ENCODE measurements around the gene CCDC28B. TPM values are rescaled to one million over a fixed set of nuclear protein-coding genes. Genes with fewer than 3 reads are reported as not detected.

CCDC28B gene
- polyA plus RNA-seq, 1 of the 3 experiments (the other 2 are of a cell fraction) = 26.3 TPM

DNA sequence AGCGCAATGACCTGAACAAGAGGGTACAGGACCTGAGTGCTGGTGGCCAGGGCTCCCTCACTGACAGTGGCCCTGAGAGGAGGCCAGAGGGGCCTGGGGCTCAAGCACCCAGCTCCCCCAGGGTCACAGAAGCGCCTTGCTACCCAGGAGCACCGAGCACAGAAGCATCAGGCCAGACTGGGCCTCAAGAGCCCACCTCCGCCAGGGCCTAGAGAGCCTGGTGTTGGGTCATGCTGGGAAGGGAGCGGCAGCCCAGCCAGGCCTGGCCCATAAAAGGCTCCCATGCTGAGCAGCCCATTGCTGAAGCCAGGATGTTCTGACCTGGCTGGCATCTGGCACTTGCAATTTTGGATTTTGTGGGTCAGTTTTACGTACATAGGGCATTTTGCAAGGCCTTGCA lies 5.4 kb upstream of the CCDC28B start:
- no peak overlapping the region for H3K27ac ChIP-seq (ENCODE audit: low read depth in 2 of 2, low read length in 1 of 2)
- no peaks in the 10 kb centered on the region for H3K9me2 ChIP-seq
- no peaks in the 10 kb centered on the region for H3K79me2 ChIP-seq (ENCODE audit: insufficient read depth)
- H3K36me3 ChIP-seq (replicated peaks in 1 of 2; ENCODE audit: control insufficient read depth in 1 of 2, insufficient read depth in 2 of 2, low read length in 1 of 2) = peaks cover 53 to 80% of the 10 kb centered on the region in 2 experiments
- H3K4me1 ChIP-seq (ENCODE audit: control insufficient read depth in 1 of 2, insufficient read depth in 2 of 2, low read depth in 1 of 2, low read length in 1 of 2) = peaks cover 16 to 20% of the 10 kb centered on the region in 2 experiments; a peak in 3 of 4 replicates
- no peak for DNase-seq
- no peak overlapping the region for H3K4me3 ChIP-seq (ENCODE audit: low read depth in 2 of 2, low read length in 1 of 2)
- ChIA-PET POLR2A (interaction anchor here (3.4 kb wide), 1 partner anchor 14 kb away, joined by 19 read pairs; the partner anchor contains the start of gene TXLNA), CTCF (no interaction called here)
- WGBS (ENCODE audit: low lambda C conversion rate) = 100% methylated on average over 2 of the region's 6 CpGs
- no peak overlapping the region for H2AFZ ChIP-seq (ENCODE audit: low read depth)
- peaks cover 13% of the 10 kb centered on the region for H3F3A ChIP-seq (replicated peaks; ENCODE audit: insufficient read depth)
- no peak overlapping the region for H3K4me2 ChIP-seq
- TF ChIP-seq GABPA (IDR thresholded peaks at IDR 0.05; ENCODE audit: low read depth) (no peak), TEAD4 (IDR thresholded peaks at IDR 0.05; ENCODE audit: borderline replicate concordance, insufficient read depth) (no peak), SIN3A (IDR thresholded peaks at IDR 0.05; ENCODE audit: borderline replicate concordance, low read depth, low read length) (no peak), ELF1 (IDR thresholded peaks at IDR 0.05) (no peak), NFIC (IDR thresholded peaks at IDR 0.05; ENCODE audit: borderline replicate concordance) (no peak), FOXM1 (IDR thresholded peaks at IDR 0.05; ENCODE audit: low read depth) (no peak), RXRA (IDR thresholded peaks at IDR 0.05; ENCODE audit: borderline replicate concordance, low read depth) (no peak), RFX5 (IDR thresholded peaks at IDR 0.05; ENCODE audit: low read length) (no peak), EZH2phosphoT487 (IDR thresholded peaks at IDR 0.05; ENCODE audit: borderline replicate concordance, low read depth) (no peak), SMC3 (IDR thresholded peaks at IDR 0.05; ENCODE audit: low read depth, low read length) (no peak)
- TF ChIP-seq, protein P1, sequence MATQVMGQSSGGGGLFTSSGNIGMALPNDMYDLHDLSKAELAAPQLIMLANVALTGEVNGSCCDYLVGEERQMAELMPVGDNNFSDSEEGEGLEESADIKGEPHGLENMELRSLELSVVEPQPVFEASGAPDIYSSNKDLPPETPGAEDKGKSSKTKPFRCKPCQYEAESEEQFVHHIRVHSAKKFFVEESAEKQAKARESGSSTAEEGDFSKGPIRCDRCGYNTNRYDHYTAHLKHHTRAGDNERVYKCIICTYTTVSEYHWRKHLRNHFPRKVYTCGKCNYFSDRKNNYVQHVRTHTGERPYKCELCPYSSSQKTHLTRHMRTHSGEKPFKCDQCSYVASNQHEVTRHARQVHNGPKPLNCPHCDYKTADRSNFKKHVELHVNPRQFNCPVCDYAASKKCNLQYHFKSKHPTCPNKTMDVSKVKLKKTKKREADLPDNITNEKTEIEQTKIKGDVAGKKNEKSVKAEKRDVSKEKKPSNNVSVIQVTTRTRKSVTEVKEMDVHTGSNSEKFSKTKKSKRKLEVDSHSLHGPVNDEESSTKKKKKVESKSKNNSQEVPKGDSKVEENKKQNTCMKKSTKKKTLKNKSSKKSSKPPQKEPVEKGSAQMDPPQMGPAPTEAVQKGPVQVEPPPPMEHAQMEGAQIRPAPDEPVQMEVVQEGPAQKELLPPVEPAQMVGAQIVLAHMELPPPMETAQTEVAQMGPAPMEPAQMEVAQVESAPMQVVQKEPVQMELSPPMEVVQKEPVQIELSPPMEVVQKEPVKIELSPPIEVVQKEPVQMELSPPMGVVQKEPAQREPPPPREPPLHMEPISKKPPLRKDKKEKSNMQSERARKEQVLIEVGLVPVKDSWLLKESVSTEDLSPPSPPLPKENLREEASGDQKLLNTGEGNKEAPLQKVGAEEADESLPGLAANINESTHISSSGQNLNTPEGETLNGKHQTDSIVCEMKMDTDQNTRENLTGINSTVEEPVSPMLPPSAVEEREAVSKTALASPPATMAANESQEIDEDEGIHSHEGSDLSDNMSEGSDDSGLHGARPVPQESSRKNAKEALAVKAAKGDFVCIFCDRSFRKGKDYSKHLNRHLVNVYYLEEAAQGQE (IDR thresholded peaks at IDR 0.05; ENCODE audit: low read depth, low read length) = no peak
- no peaks in the 10 kb centered on the region for H3K9me3 ChIP-seq
- H4K20me1 ChIP-seq (ENCODE audit: insufficient read depth) = no peaks in the 10 kb centered on the region
- no peak overlapping the region for H3K9ac ChIP-seq
- H3K27me3 ChIP-seq (ENCODE audit: insufficient read depth) = no peaks in the 10 kb centered on the region

DNA sequence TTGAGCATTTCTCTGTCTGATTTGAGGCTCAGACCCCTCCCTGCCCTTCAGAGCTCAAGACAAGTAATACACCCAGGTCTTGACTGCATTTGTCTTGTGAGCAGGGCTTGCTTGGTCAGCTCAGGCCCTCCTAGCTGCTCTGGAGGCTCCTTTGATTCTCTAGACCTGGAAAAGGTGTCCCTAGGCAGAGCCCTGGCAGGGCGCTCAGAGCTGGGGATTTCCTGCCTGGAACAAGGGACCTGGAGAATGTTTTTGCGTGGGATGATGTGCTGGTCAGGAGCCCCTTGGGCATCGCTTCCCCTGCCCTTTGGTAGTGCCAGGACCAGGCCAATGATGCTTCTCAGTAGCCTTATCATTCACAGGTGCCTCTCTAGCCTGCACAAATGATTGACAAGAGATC lies 4.9 kb upstream of the CCDC28B start:
- Histone ChIP-seq H3K9me2 (no peaks in the 10 kb centered on the region), H3K27me3 (ENCODE audit: insufficient read depth) (no peaks in the 10 kb centered on the region), H3K36me3 (replicated peaks in 1 of 2; ENCODE audit: control insufficient read depth in 1 of 2, insufficient read depth in 2 of 2, low read length in 1 of 2) (peaks cover 47 to 75% of the 10 kb centered on the region in 2 experiments), H3K9ac (no peak overlapping the region), H4K20me1 (ENCODE audit: insufficient read depth) (no peaks in the 10 kb centered on the region), H3K79me2 (ENCODE audit: insufficient read depth) (no peaks in the 10 kb centered on the region), H3K27ac (ENCODE audit: low read depth in 2 of 2, low read length in 1 of 2) (no peak overlapping the region; a peak in 2 of 4 replicates), H3K9me3 (no peaks in the 10 kb centered on the region), H3K4me1 (ENCODE audit: control insufficient read depth in 1 of 2, insufficient read depth in 2 of 2, low read depth in 1 of 2, low read length in 1 of 2) (peaks cover 19 to 22% of the 10 kb centered on the region in 2 experiments; a peak in 3 of 4 replicates), H2AFZ (ENCODE audit: low read depth) (no peak overlapping the region), H3F3A (replicated peaks; ENCODE audit: insufficient read depth) (peaks cover 18% of the 10 kb centered on the region), H3K4me2 (no peak overlapping the region), H3K4me3 (ENCODE audit: low read depth in 2 of 2, low read length in 1 of 2) (no peak overlapping the region)
- ChIA-PET POLR2A (interaction anchor here (3.4 kb wide), 1 partner anchor 15 kb away, joined by 19 read pairs; the partner anchor contains the start of gene TXLNA), CTCF (no interaction called here)
- 100% methylated on average over 2 of the region's 3 CpGs for WGBS (ENCODE audit: low lambda C conversion rate)
- no peak for DNase-seq
- TF ChIP-seq, protein P1 (IDR thresholded peaks at IDR 0.05; ENCODE audit: low read depth, low read length) = no peak
- TF ChIP-seq JUND (IDR thresholded peaks at IDR 0.05) (no peak), TCF12 (IDR thresholded peaks at IDR 0.05) (no peak)
- TF ChIP-seq, protein P2, sequence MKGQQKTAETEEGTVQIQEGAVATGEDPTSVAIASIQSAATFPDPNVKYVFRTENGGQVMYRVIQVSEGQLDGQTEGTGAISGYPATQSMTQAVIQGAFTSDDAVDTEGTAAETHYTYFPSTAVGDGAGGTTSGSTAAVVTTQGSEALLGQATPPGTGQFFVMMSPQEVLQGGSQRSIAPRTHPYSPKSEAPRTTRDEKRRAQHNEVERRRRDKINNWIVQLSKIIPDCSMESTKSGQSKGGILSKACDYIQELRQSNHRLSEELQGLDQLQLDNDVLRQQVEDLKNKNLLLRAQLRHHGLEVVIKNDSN (IDR thresholded peaks at IDR 0.05; ENCODE audit: borderline replicate concordance, low read depth) = no peak
- TF ChIP-seq, protein P3, sequence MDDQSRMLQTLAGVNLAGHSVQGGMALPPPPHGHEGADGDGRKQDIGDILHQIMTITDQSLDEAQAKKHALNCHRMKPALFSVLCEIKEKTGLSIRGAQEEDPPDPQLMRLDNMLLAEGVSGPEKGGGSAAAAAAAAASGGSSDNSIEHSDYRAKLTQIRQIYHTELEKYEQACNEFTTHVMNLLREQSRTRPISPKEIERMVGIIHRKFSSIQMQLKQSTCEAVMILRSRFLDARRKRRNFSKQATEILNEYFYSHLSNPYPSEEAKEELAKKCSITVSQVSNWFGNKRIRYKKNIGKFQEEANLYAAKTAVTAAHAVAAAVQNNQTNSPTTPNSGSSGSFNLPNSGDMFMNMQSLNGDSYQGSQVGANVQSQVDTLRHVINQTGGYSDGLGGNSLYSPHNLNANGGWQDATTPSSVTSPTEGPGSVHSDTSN (IDR thresholded peaks at IDR 0.05) = no peak

Measured in SK-N-SH (cell line).